Keratinocyte (primary cell): Measurements from ENCODE around the gene TDRD9. TPM values are rescaled to one million over a fixed set of nuclear protein-coding genes. Genes with fewer than 3 reads are reported as not detected.

Source experiments
- DNase-seq: peaks from one replicate; pipeline ENCODE4 v3.0.0-alpha.2; 2011; ENCODE audit warnings: low read depth, missing footprints, low spot score
- FAIRE-seq: peaks from 2 replicates; lab custom pipeline; 2011; peaks lifted over from hg19 to GRCh38; lab: Jason Lieb, UNC
- H2AFZ ChIP-seq: 2 replicates; pipeline ENCODE4 v1.6.0; 2012; ENCODE audit warnings: low read length, control low read depth, inconsistent platforms; ENCODE audit not compliant: control insufficient read depth
- H3K27ac ChIP-seq: 2 replicates; pipeline ENCODE4 v1.5.1; 2011; ENCODE audit warnings: low read length; ENCODE audit not compliant: control insufficient read depth, insufficient read depth
- H3K27me3 ChIP-seq: 3 replicates; pipeline ENCODE4 v1.6.0; 2011; ENCODE audit warnings: low read length; ENCODE audit not compliant: control insufficient read depth, insufficient read depth; ENCODE audit errors: extremely low read depth
- H3K36me3 ChIP-seq, 2 experiments: 2 replicates in 1 of 2; 3 replicates in 1 of 2; pipeline ENCODE4 v1.5.1; 2011; ENCODE audit warnings: low read length in 2 of 2, mild to moderate bottlenecking in 1 of 2; ENCODE audit not compliant: control insufficient read depth in 2 of 2, insufficient read depth in 2 of 2; ENCODE audit errors: extremely low read depth in 1 of 2
- H3K4me1 ChIP-seq: 3 replicates; pipeline ENCODE4 v1.5.1; 2011; ENCODE audit warnings: low read length; ENCODE audit not compliant: control insufficient read depth, insufficient read depth; ENCODE audit errors: extremely low read depth
- H3K4me2 ChIP-seq: 3 replicates; pipeline ENCODE4 v1.6.0; 2011; ENCODE audit warnings: low read depth, low read length; ENCODE audit not compliant: control insufficient read depth, insufficient read depth; ENCODE audit errors: extremely low read depth
- H3K4me3 ChIP-seq, 3 experiments: fragments of 200-600 bp in 1 of 3; sonication (generic) in 1 of 3; 2 replicates in 2 of 3; 3 replicates in 1 of 3; pipeline ENCODE4 v1.5.1; 2011 to 2016; ENCODE audit warnings: low read length in 3 of 3, mild to moderate bottlenecking in 3 of 3, control low read depth in 2 of 3, inconsistent platforms in 1 of 3, low read depth in 1 of 3, mixed read lengths in 1 of 3, mixed run types in 1 of 3, moderate library complexity in 1 of 3; ENCODE audit not compliant: control insufficient read depth in 2 of 3, insufficient read depth in 2 of 3; ENCODE audit errors: extremely low read depth in 1 of 3
- H3K79me2 ChIP-seq: 2 replicates; pipeline ENCODE4 v1.6.0; 2012; ENCODE audit warnings: low read length; ENCODE audit not compliant: control insufficient read depth, insufficient read depth
- H3K9ac ChIP-seq: 3 replicates; pipeline ENCODE4 v1.6.0; 2011; ENCODE audit warnings: low read length; ENCODE audit not compliant: control insufficient read depth, insufficient read depth; ENCODE audit errors: extremely low read depth
- H3K9me1 ChIP-seq: 3 replicates; pipeline ENCODE4 v1.6.0; 2011; ENCODE audit warnings: low read length; ENCODE audit not compliant: control insufficient read depth, insufficient read depth; ENCODE audit errors: extremely low read depth
- H3K9me3 ChIP-seq: 2 replicates; pipeline ENCODE4 v1.5.1; 2012; ENCODE audit warnings: low read depth, low read length; ENCODE audit not compliant: control insufficient read depth
- H4K20me1 ChIP-seq: 3 replicates; pipeline ENCODE4 v1.6.0; 2011; ENCODE audit warnings: low read length; ENCODE audit not compliant: control insufficient read depth, insufficient read depth; ENCODE audit errors: extremely low read depth
- CTCF ChIP-seq, 3 experiments: IDR thresholded peaks in 1 of 3; conservative IDR thresholded peaks in 1 of 3; optimal IDR thresholded peaks in 1 of 3; 2 replicates in 2 of 3; 3 replicates in 1 of 3; pipeline versions ENCODE3 to v1.5.1; 2011; ENCODE audit warnings: low read length in 3 of 3, mild to moderate bottlenecking in 3 of 3, moderate library complexity in 2 of 3, control low read depth in 1 of 3, inconsistent platforms in 1 of 3; ENCODE audit not compliant: insufficient read depth in 2 of 3; ENCODE audit errors: extremely low read depth in 1 of 3
- EZH2 ChIP-seq: IDR thresholded peaks from one replicate; pipeline ENCODE4 v1.6.1; 2012; ENCODE audit warnings: inconsistent platforms, mild to moderate bottlenecking, low read length, moderate library complexity
- dilution Hi-C: fragments of 300-500 bp; cut with MboI; formaldehyde crosslinking; loops from one replicate; pipeline ENCODE4 v1.7.0; 2020; ENCODE audit warnings: low sequenced_read_pairs; ENCODE audit not compliant: extremely low pct_ligation_motif_present
- polyA plus RNA-seq, 5 experiments: library from polyadenylated mRNA; depleted of rRNA in 3 of 5; stranded (reverse) in 3 of 5; stranded (forward) in 1 of 5; unstranded in 1 of 5; fragments of >200 nt; gene quantifications; 1 replicate in 1 of 5; 2 replicates in 3 of 5; 3 replicates in 1 of 5; pipeline versions ENCODE4 v1.2.1 to v1.2.3, GENCODE V29; 2011 to 2012; ENCODE audit warnings: missing spikeins in 2 of 5, low read depth in 1 of 5, low replicate concordance in 1 of 5

Gene TDRD9
- polyA plus RNA-seq, 1 donor (not counting 4 experiments of a cell fraction or from before 2014, with no cell fraction given): 0.10 TPM

GRCh38 chr14:104030958-104031357 lies 102.7 kb downstream of the TDRD9 start:
- no peak for FAIRE-seq
- H3K9me1 ChIP-seq: no peaks in the 10 kb centered on the region
- no peak overlapping the region for H3K9ac ChIP-seq
- no peak overlapping the region for H3K4me3 ChIP-seq
- DNase-seq: no peak
- dilution Hi-C loops: loop anchor here (25.0 kb wide), 1 partner anchor 106 kb away; the partner anchor contains the start of gene KIF26A
- H3K27me3 ChIP-seq: peaks cover 5% of the 10 kb centered on the region
- no peak overlapping the region for H3K4me2 ChIP-seq
- H3K36me3 ChIP-seq: no peaks in the 10 kb centered on the region
- no peak overlapping the region for H2AFZ ChIP-seq
- no peak overlapping the region for H3K27ac ChIP-seq
- TF ChIP-seq EZH2: no peak
- TF ChIP-seq CTCF (optimal IDR thresholded peaks at IDR 0.05 in 1 of 3, IDR thresholded peaks at IDR 0.05 in 1 of 3, conservative IDR thresholded peaks at IDR 0.05 in 1 of 3; ENCODE audit: extremely low read depth in 1 of 3, insufficient read depth in 2 of 3, low read length in 3 of 3): no peak
- no peaks in the 10 kb centered on the region for H4K20me1 ChIP-seq
- H3K79me2 ChIP-seq: no peaks in the 10 kb centered on the region
- no peaks in the 10 kb centered on the region for H3K4me1 ChIP-seq
- no peaks in the 10 kb centered on the region for H3K9me3 ChIP-seq

GRCh38 chr14:104031384-104031783 lies 103.1 kb downstream of the TDRD9 start:
- Histone ChIP-seq H3K9me1 (no peaks in the 10 kb centered on the region), H3K9ac (no peak overlapping the region), H3K4me3 (no peak overlapping the region), H3K27ac (no peak overlapping the region), H3K79me2 (no peaks in the 10 kb centered on the region), H2AFZ (no peak overlapping the region), H3K4me1 (no peaks in the 10 kb centered on the region), H3K27me3 (peaks cover 5% of the 10 kb centered on the region), H3K4me2 (no peak overlapping the region), H3K9me3 (no peaks in the 10 kb centered on the region), H4K20me1 (no peaks in the 10 kb centered on the region), H3K36me3 (no peaks in the 10 kb centered on the region)
- DNase-seq (no peak), FAIRE-seq (no peak)
- TF ChIP-seq EZH2 (no peak), CTCF (optimal IDR thresholded peaks at IDR 0.05 in 1 of 3, IDR thresholded peaks at IDR 0.05 in 1 of 3, conservative IDR thresholded peaks at IDR 0.05 in 1 of 3; ENCODE audit: extremely low read depth in 1 of 3, insufficient read depth in 2 of 3, low read length in 3 of 3) (no peak)
- dilution Hi-C loops: loop anchor here (25.0 kb wide), 1 partner anchor 106 kb away; the partner anchor contains the start of gene KIF26A
